ENCODE results near the gene PARM1.

Gene PARM1

DNA sequence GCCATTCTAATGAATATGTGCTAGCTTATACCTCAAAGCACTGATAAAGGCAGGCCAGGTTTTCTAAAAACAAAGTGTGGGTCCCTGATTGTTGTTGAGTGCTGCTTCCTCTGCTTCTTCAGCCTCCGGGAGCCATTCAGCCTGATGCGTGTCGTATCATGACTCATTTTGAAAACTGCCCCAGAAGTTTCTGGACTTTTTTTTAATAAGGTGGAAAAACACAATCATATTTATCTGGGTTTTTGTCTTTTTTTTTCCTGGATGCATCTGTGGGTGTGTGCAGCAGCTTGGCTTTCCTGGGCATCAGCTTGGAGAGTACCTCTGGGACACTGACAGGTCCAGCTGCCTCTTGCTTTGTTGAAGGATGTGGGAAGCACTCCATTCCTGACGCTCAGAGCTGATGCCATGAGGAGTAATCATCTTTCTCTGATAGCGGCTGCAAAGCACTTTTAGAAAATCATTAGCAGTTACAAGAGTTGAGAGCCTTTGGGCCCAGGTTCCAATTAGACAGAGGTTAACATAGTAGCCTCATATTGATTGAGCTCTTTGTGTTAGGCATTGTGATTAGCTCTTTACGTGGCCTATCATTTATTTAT, 66.9 kb downstream of the PARM1 start (continued):
- no peak for TF ChIP-seq PRDM6 (tag by site-specific recombination; IDR thresholded peaks at IDR 0.05)
- TF ChIP-seq FEZF1 (tag by site-specific recombination; IDR thresholded peaks at IDR 0.05), result no peak
- TF ChIP-seq, protein P1, sequence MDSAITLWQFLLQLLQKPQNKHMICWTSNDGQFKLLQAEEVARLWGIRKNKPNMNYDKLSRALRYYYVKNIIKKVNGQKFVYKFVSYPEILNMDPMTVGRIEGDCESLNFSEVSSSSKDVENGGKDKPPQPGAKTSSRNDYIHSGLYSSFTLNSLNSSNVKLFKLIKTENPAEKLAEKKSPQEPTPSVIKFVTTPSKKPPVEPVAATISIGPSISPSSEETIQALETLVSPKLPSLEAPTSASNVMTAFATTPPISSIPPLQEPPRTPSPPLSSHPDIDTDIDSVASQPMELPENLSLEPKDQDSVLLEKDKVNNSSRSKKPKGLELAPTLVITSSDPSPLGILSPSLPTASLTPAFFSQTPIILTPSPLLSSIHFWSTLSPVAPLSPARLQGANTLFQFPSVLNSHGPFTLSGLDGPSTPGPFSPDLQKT (IDR thresholded peaks at IDR 0.05; ENCODE audit: borderline replicate concordance, low read depth, low read length), result no peak
- no peak for TF ChIP-seq ZNF629 (tag by site-specific recombination; IDR thresholded peaks at IDR 0.05)
- no peak for TF ChIP-seq KLF10 (tag by site-specific recombination; IDR thresholded peaks at IDR 0.05)
- no peak for TF ChIP-seq ZNF426 (tag by site-specific recombination; IDR thresholded peaks at IDR 0.05)
- TF ChIP-seq ZNF530 (tag by site-specific recombination; IDR thresholded peaks at IDR 0.05; ENCODE audit: low read depth), result no peak
- no peak for TF ChIP-seq SETDB1 (IDR thresholded peaks at IDR 0.05; ENCODE audit: insufficient read length, low read length)
- no peak for TF ChIP-seq ATF2 (tag by site-specific recombination; IDR thresholded peaks at IDR 0.05; ENCODE audit: low read depth)
- no peak for TF ChIP-seq ZBTB10 (tag by site-specific recombination; IDR thresholded peaks at IDR 0.05)

DNA sequence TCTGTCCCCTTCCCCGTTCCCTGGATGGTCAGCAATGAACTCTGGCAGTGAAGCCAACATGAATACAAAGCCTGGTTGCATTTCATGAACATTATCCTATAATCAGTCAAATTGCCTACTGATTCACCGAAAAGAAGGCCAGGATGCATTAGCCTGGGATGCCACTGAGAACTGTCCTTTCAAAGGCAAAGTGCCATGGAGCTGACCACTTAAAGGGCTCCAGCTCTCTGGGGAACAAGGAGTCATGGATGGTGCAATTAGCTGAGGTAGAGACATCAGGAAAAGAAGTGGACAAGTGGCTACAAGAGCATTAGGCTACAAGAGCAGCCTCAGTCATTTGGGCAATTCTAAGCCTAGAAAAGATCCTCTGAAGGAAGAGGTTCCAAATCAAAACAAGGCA, 69.0 kb downstream of the PARM1 start:
- H3K27ac ChIP-seq (ENCODE audit: extremely low read depth, low read depth, low read length), result no peak overlapping the region
- H3K4me1 ChIP-seq (ENCODE audit: control insufficient read depth, insufficient read depth, low read length), result no peaks in the 10 kb centered on the region
- no peaks in the 10 kb centered on the region for H3K36me3 ChIP-seq (ENCODE audit: control insufficient read depth in 2 of 2, insufficient read depth in 1 of 2, low read length in 2 of 2)
- H3K4me3 ChIP-seq (ENCODE audit: low read depth, low read length), result no peak overlapping the region
- ChIA-PET CTCF (no interaction called here), POLR2A (no interaction called here)
- H3K9me3 ChIP-seq (ENCODE audit: control insufficient read depth, insufficient read depth, low read depth, low read length), result no peaks in the 10 kb centered on the region
- no peak for TF ChIP-seq ZFHX2 (tag by site-specific recombination; conservative IDR thresholded peaks at IDR 0.05)
- no peak for TF ChIP-seq ZNF404 (tag by site-specific recombination; IDR thresholded peaks at IDR 0.05)
- no peak for TF ChIP-seq SCRT2 (tag by site-specific recombination; IDR thresholded peaks at IDR 0.05)
- TF ChIP-seq ZNF169 (tag by site-specific recombination; IDR thresholded peaks at IDR 0.05), result no peak
- no peak for TF ChIP-seq ZFP37 (tag by site-specific recombination; IDR thresholded peaks at IDR 0.05)
- TF ChIP-seq ZNF518A (tag by site-specific recombination; conservative IDR thresholded peaks at IDR 0.05; ENCODE audit: low read depth), result no peak
- no peak for TF ChIP-seq PATZ1 (tag by site-specific recombination; IDR thresholded peaks at IDR 0.05)
- no peak for TF ChIP-seq ZBTB21 (tag by site-specific recombination; IDR thresholded peaks at IDR 0.05)
- TF ChIP-seq BCL11A (tag by site-specific recombination; IDR thresholded peaks at IDR 0.05; ENCODE audit: low read depth), result no peak
- TF ChIP-seq ZNF140 (tag by site-specific recombination; IDR thresholded peaks at IDR 0.05), result no peak
- no peak for TF ChIP-seq KLF1 (tag by site-specific recombination; IDR thresholded peaks at IDR 0.05)
- no peak for TF ChIP-seq ZNF48 (tag by site-specific recombination; IDR thresholded peaks at IDR 0.05)
